Astrocyte of the spinal cord (primary cell): ENCODE data around the gene TAS2R20.
A peak's percentile ranks its signal among the peaks of the same experiment; 100 is the strongest.

Experiments
- DNase-seq: peaks from one replicate; pipeline ENCODE4 v3.0.0; 2011; ENCODE audit warnings: low read depth, low spot score
- H3K4me3 ChIP-seq: 2 replicates; pipeline ENCODE4 v1.5.1; 2011; ENCODE audit warnings: low read depth, mild to moderate bottlenecking, low read length, moderate library complexity
- CTCF ChIP-seq: IDR thresholded peaks from 2 replicates; pipeline ENCODE4 v1.5.1; 2012; ENCODE audit warnings: low read depth, mild to moderate bottlenecking, low read length, inconsistent platforms
- in situ Hi-C: cut with HindIII; loops from 2 replicates; pipeline ENCODE4 v1.10.0; 2017; ENCODE audit warnings: low sequenced_read_pairs

Gene TAS2R20

GRCh38 chr12:10966314-10966713 lies 31.8 kb downstream of the TAS2R20 start:
- DNase-seq = no peak
- TF ChIP-seq CTCF = no peak
- H3K4me3 ChIP-seq = no peak overlapping the region
- in situ Hi-C loops = no loop called here

GRCh38 chr12:10965476-10965875 lies 32.6 kb downstream of the TAS2R20 start:
- in situ Hi-C loops = no loop called here
- no peak for TF ChIP-seq CTCF

GRCh38 chr12:10960211-10960610 lies 37.9 kb downstream of the TAS2R20 start:
- no peak for TF ChIP-seq CTCF
- H3K4me3 ChIP-seq = no peak overlapping the region
- DNase-seq = no peak
- in situ Hi-C loops = no loop called here

More at GRCh38 chr12:10965476-10965875, 32.6 kb downstream of the TAS2R20 start:
- no peak for DNase-seq
- H3K4me3 ChIP-seq = no peak overlapping the region

- TF ChIP-seq CTCF = no peak
- no peak for DNase-seq
- no peak overlapping the region for H3K4me3 ChIP-seq
- in situ Hi-C loops = no loop called here
Observed at GRCh38 chr12:10959804-10960203, 38.3 kb downstream of the TAS2R20 start.

- no peak for TF ChIP-seq CTCF
- H3K4me3 ChIP-seq = no peak overlapping the region
- in situ Hi-C loops = no loop called here
- DNase-seq = peak; percentile 33
Observed at GRCh38 chr12:10957741-10958140, 40.4 kb downstream of the TAS2R20 start.

- no peak for TF ChIP-seq CTCF
- no peak for DNase-seq
- H3K4me3 ChIP-seq = no peak overlapping the region
- in situ Hi-C loops = no loop called here
Observed at GRCh38 chr12:10956085-10956484, 42.0 kb downstream of the TAS2R20 start.

GRCh38 chr12:10952645-10953044 lies 45.5 kb downstream of the TAS2R20 start:
- in situ Hi-C loops = no loop called here
- no peak for TF ChIP-seq CTCF
- no peak for DNase-seq
- H3K4me3 ChIP-seq = no peak overlapping the region
